ENCODE data around the gene PLS1.

The PLS1 gene

GRCh38 chr3:142636664-142637063 lies 40.5 kb downstream of the PLS1 start:
- H3K27me3 Mint-ChIP-seq, result no peaks in the 10 kb centered on the region
- CTCF ChIA-PET, result no interaction called here
- H3K4me3 Mint-ChIP-seq, result no peak overlapping the region
- no peaks in the 10 kb centered on the region for H3K4me1 Mint-ChIP-seq
- no peaks in the 10 kb centered on the region for H3K9me3 Mint-ChIP-seq
- no peaks in the 10 kb centered on the region for H3K36me3 Mint-ChIP-seq
- no peak for DNase-seq
- H3K27ac Mint-ChIP-seq, result no peak overlapping the region

- H3K4me1 Mint-ChIP-seq, result no peaks in the 10 kb centered on the region
- no peak overlapping the region for H3K27ac Mint-ChIP-seq
- no peaks in the 10 kb centered on the region for H3K27me3 Mint-ChIP-seq
- no peaks in the 10 kb centered on the region for H3K9me3 Mint-ChIP-seq
- no peaks in the 10 kb centered on the region for H3K36me3 Mint-ChIP-seq
- H3K4me3 Mint-ChIP-seq, result no peak overlapping the region
- CTCF ChIA-PET, result no interaction called here
- no peak for DNase-seq
Measured at GRCh38 chr3:142638291-142638690, 42.1 kb downstream of the PLS1 start.

GRCh38 chr3:142641504-142641903 lies 45.3 kb downstream of the PLS1 start:
- Mint-ChIP-seq H3K4me3 (no peak overlapping the region), H3K27ac (no peak overlapping the region), H3K27me3 (no peaks in the 10 kb centered on the region), H3K4me1 (no peaks in the 10 kb centered on the region), H3K9me3 (no peaks in the 10 kb centered on the region), H3K36me3 (no peaks in the 10 kb centered on the region)
- CTCF ChIA-PET, result interaction anchor here (1.0 kb wide), 1 partner anchor 9 kb away, joined by 3 read pairs; no protein-coding TSS in a partner anchor
- no peak for DNase-seq

- Mint-ChIP-seq H3K27me3 (no peaks in the 10 kb centered on the region), H3K9me3 (no peaks in the 10 kb centered on the region), H3K27ac (no peak overlapping the region), H3K4me3 (no peak overlapping the region), H3K36me3 (no peaks in the 10 kb centered on the region), H3K4me1 (no peaks in the 10 kb centered on the region)
- CTCF ChIA-PET, result no interaction called here
- no peak for DNase-seq
Measured at GRCh38 chr3:142642956-142643355, 46.8 kb downstream of the PLS1 start.

- H3K27me3 Mint-ChIP-seq, result no peaks in the 10 kb centered on the region
Measured at GRCh38 chr3:142644502-142644901, 48.3 kb downstream of the PLS1 start.

GRCh38 chr3:142645236-142645793 lies 49.1 kb downstream of the PLS1 start:
- CTCF ChIA-PET, result no interaction called here
- no peak for DNase-seq
- H3K9me3 Mint-ChIP-seq, result no peaks in the 10 kb centered on the region
- H3K27me3 Mint-ChIP-seq, result no peaks in the 10 kb centered on the region
- no peaks in the 10 kb centered on the region for H3K36me3 Mint-ChIP-seq
- no peak overlapping the region for H3K27ac Mint-ChIP-seq
- no peak overlapping the region for H3K4me3 Mint-ChIP-seq
- H3K4me1 Mint-ChIP-seq, result no peaks in the 10 kb centered on the region

More at GRCh38 chr3:142644502-142644901, 48.3 kb downstream of the PLS1 start:
- no peaks in the 10 kb centered on the region for H3K36me3 Mint-ChIP-seq
- no peaks in the 10 kb centered on the region for H3K4me1 Mint-ChIP-seq
- CTCF ChIA-PET, result no interaction called here
- DNase-seq, result no peak
- no peak overlapping the region for H3K4me3 Mint-ChIP-seq
- H3K27ac Mint-ChIP-seq, result no peak overlapping the region
- H3K9me3 Mint-ChIP-seq, result no peaks in the 10 kb centered on the region

GRCh38 chr3:142646020-142646785 lies 50.0 kb downstream of the PLS1 start:
- CTCF ChIA-PET, result no interaction called here
- no peak for DNase-seq
- Mint-ChIP-seq H3K27ac (no peak overlapping the region), H3K36me3 (no peaks in the 10 kb centered on the region), H3K4me1 (no peaks in the 10 kb centered on the region), H3K4me3 (no peak overlapping the region), H3K27me3 (no peaks in the 10 kb centered on the region), H3K9me3 (no peaks in the 10 kb centered on the region)

GRCh38 chr3:142647856-142648255 lies 51.7 kb downstream of the PLS1 start:
- DNase-seq, result no peak
- Mint-ChIP-seq H3K27me3 (no peaks in the 10 kb centered on the region), H3K9me3 (no peaks in the 10 kb centered on the region), H3K4me3 (no peak overlapping the region), H3K27ac (no peak overlapping the region), H3K36me3 (no peaks in the 10 kb centered on the region), H3K4me1 (no peaks in the 10 kb centered on the region)
- CTCF ChIA-PET, result no interaction called here

GRCh38 chr3:142648950-142649349 lies 52.8 kb downstream of the PLS1 start:
- DNase-seq, result no peak
- Mint-ChIP-seq H3K4me3 (no peak overlapping the region), H3K4me1 (no peaks in the 10 kb centered on the region), H3K27me3 (no peaks in the 10 kb centered on the region), H3K9me3 (no peaks in the 10 kb centered on the region), H3K27ac (no peak overlapping the region), H3K36me3 (no peaks in the 10 kb centered on the region)
- CTCF ChIA-PET, result no interaction called here

GRCh38 chr3:142650001-142650693 lies 54.0 kb downstream of the PLS1 start:
- no peaks in the 10 kb centered on the region for H3K4me1 Mint-ChIP-seq
- no peak overlapping the region for H3K27ac Mint-ChIP-seq
- DNase-seq, result no peak
- no peaks in the 10 kb centered on the region for H3K36me3 Mint-ChIP-seq
- no peaks in the 10 kb centered on the region for H3K9me3 Mint-ChIP-seq
- CTCF ChIA-PET, result interaction anchor here (0.8 kb wide), 1 partner anchor 9 kb away, joined by 3 read pairs; no protein-coding TSS in a partner anchor
- H3K4me3 Mint-ChIP-seq, result no peak overlapping the region
- H3K27me3 Mint-ChIP-seq, result no peaks in the 10 kb centered on the region

GRCh38 chr3:142651711-142652110 lies 55.5 kb downstream of the PLS1 start:
- no peaks in the 10 kb centered on the region for H3K4me1 Mint-ChIP-seq
- H3K9me3 Mint-ChIP-seq, result no peaks in the 10 kb centered on the region
- no peaks in the 10 kb centered on the region for H3K36me3 Mint-ChIP-seq
- CTCF ChIA-PET, result no interaction called here
- no peak for DNase-seq
- no peak overlapping the region for H3K27ac Mint-ChIP-seq
- no peak overlapping the region for H3K4me3 Mint-ChIP-seq
- H3K27me3 Mint-ChIP-seq, result no peaks in the 10 kb centered on the region

GRCh38 chr3:142652826-142653292 lies 56.7 kb downstream of the PLS1 start:
- CTCF ChIA-PET, result no interaction called here
- H3K9me3 Mint-ChIP-seq, result no peaks in the 10 kb centered on the region

GRCh38 chr3:142656575-142656974 lies 60.4 kb downstream of the PLS1 start:
- Mint-ChIP-seq H3K4me1 (no peaks in the 10 kb centered on the region), H3K36me3 (no peaks in the 10 kb centered on the region), H3K4me3 (no peak overlapping the region), H3K27me3 (no peaks in the 10 kb centered on the region), H3K27ac (no peak overlapping the region), H3K9me3 (no peaks in the 10 kb centered on the region)
- CTCF ChIA-PET, result interaction anchor here (1.0 kb wide), 1 partner anchor 172 kb away, joined by 4 read pairs; no protein-coding TSS in a partner anchor
- no peak for DNase-seq

More at GRCh38 chr3:142652826-142653292, 56.7 kb downstream of the PLS1 start:
- DNase-seq, result no peak
- Mint-ChIP-seq H3K4me1 (no peaks in the 10 kb centered on the region), H3K4me3 (no peak overlapping the region), H3K27me3 (no peaks in the 10 kb centered on the region), H3K36me3 (no peaks in the 10 kb centered on the region), H3K27ac (no peak overlapping the region)

GRCh38 chr3:142657033-142657432 lies 60.8 kb downstream of the PLS1 start:
- H3K27me3 Mint-ChIP-seq, result no peaks in the 10 kb centered on the region
- no peak overlapping the region for H3K27ac Mint-ChIP-seq
- no peak overlapping the region for H3K4me3 Mint-ChIP-seq
- no peaks in the 10 kb centered on the region for H3K36me3 Mint-ChIP-seq
- H3K4me1 Mint-ChIP-seq, result no peaks in the 10 kb centered on the region
- no peaks in the 10 kb centered on the region for H3K9me3 Mint-ChIP-seq
- CTCF ChIA-PET, result interaction anchor here (1.0 kb wide), 1 partner anchor 171 kb away, joined by 4 read pairs; no protein-coding TSS in a partner anchor
- DNase-seq, result no peak
